ENCODE results near the gene RBP5. TPM values are rescaled to one million over a fixed set of nuclear protein-coding genes. Genes with fewer than 3 reads are reported as not detected.
A peak's percentile ranks its signal among the peaks of the same experiment; 100 is the strongest.

The RBP5 gene
- total RNA-seq, 1 donor from 2014 or later: 0.65 TPM

GRCh38 chr12:7136676-7137075, 8.0 kb upstream of the RBP5 start:
- TF ChIP-seq CTCF (conservative IDR thresholded peaks at IDR 0.05): no peak
- Mint-ChIP-seq H3K36me3 (ENCODE audit: low read depth) (peaks cover 15% of the 10 kb centered on the region), H3K4me3 (no peak overlapping the region), H3K9me3 (no peaks in the 10 kb centered on the region), H3K27ac (ENCODE audit: unreplicated experiment) (no peak overlapping the region), H3K4me1 (peaks cover 17% of the 10 kb centered on the region), H3K27me3 (ENCODE audit: low read depth) (no peaks in the 10 kb centered on the region)
- DNase-seq (ENCODE audit: low read depth, low spot score): no peak

GRCh38 chr12:7136071-7136470, 7.4 kb upstream of the RBP5 start:
- Mint-ChIP-seq H3K27me3 (ENCODE audit: low read depth) (peaks cover under 1% of the 10 kb centered on the region), H3K36me3 (ENCODE audit: low read depth) (peaks cover 9% of the 10 kb centered on the region), H3K4me3 (no peak overlapping the region), H3K4me1 (peaks cover 23% of the 10 kb centered on the region), H3K27ac (ENCODE audit: unreplicated experiment) (no peak overlapping the region), H3K9me3 (no peaks in the 10 kb centered on the region)
- no peak for TF ChIP-seq CTCF (conservative IDR thresholded peaks at IDR 0.05)
- no peak for DNase-seq (ENCODE audit: low read depth, low spot score)

- no peak for TF ChIP-seq CTCF (conservative IDR thresholded peaks at IDR 0.05)
- DNase-seq (ENCODE audit: low read depth, low spot score): no peak
- Mint-ChIP-seq H3K9me3 (no peaks in the 10 kb centered on the region), H3K27me3 (ENCODE audit: low read depth) (peaks cover 6% of the 10 kb centered on the region), H3K36me3 (ENCODE audit: low read depth) (peaks cover 3% of the 10 kb centered on the region), H3K4me3 (peak overlapping the region; percentile 49), H3K4me1 (peaks cover 30% of the 10 kb centered on the region), H3K27ac (ENCODE audit: unreplicated experiment) (no peak overlapping the region)
These were observed 5.9 kb upstream of the RBP5 start for GRCh38 chr12:7134396-7135166.

GRCh38 chr12:7131502-7131866, 2.8 kb upstream of the RBP5 start:
- Mint-ChIP-seq H3K27ac (ENCODE audit: unreplicated experiment) (no peak overlapping the region), H3K27me3 (ENCODE audit: low read depth) (peaks cover 24% of the 10 kb centered on the region), H3K9me3 (no peaks in the 10 kb centered on the region), H3K36me3 (ENCODE audit: low read depth) (peaks cover 3% of the 10 kb centered on the region), H3K4me3 (peak overlapping the region; percentile 92), H3K4me1 (peaks cover 25% of the 10 kb centered on the region)
- no peak for DNase-seq (ENCODE audit: low read depth, low spot score)
- no peak for TF ChIP-seq CTCF (conservative IDR thresholded peaks at IDR 0.05)

DNA sequence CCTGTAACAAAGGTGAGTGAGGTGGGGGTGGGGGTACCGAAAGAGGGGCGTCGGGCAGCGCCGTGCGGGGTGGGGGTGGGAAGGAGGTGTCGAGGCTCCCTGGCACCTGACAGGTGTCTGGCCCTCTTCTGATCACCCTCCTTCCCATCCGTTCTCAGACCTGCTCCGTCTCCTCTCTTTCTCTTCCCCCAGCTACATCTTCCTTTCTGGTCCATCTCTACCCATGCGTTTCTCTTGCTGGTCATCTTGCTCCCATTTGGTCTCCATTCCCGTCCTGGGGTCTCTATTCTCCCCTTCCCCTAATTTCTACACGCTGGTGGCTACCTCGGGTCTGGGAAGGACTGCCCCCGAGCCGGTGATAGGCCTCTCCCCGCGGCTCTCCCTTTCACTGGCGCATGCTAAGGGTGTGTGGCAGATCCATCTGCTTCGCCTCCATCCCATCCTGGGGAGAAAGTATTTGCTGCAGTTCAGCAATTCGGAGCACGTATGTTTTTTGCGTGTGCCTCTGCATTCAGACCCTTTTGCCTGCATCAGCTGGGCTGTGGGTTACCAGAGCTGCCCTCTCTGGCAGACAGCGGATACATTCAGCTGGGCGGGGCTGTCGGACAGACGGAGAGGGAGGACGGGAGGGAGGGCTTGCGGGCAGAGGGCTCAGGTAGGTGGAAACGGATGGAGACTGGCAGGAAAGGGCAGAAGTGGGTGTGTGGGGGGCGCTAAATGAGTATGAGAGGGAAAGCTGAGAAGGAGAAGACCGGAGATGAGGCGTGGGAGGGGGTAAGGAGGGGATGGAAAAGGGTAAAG, 2.2 kb upstream of the RBP5 start:
- peak overlapping the region; percentile 3 for H3K27ac Mint-ChIP-seq (ENCODE audit: unreplicated experiment)
- H3K36me3 Mint-ChIP-seq (ENCODE audit: low read depth): peaks cover 3% of the 10 kb centered on the region
- H3K27me3 Mint-ChIP-seq (ENCODE audit: low read depth): peaks cover 24% of the 10 kb centered on the region

More for the DNA sequence above, 2.2 kb upstream of the RBP5 start:
- Mint-ChIP-seq H3K4me3 (peak overlapping the region; percentile 92), H3K9me3 (no peaks in the 10 kb centered on the region), H3K4me1 (peaks cover 25% of the 10 kb centered on the region)
- DNase-seq (ENCODE audit: low read depth, low spot score): peak; percentile 37
- no peak for TF ChIP-seq CTCF (conservative IDR thresholded peaks at IDR 0.05)
